ENCODE measurements around the gene NUCKS1.
"Not testable (repeated sequence)": the region's sequence is repeated elsewhere in the genome, so short reads cannot be mapped to it uniquely, and the experiment has no call there.

NUCKS1 gene

DNA sequence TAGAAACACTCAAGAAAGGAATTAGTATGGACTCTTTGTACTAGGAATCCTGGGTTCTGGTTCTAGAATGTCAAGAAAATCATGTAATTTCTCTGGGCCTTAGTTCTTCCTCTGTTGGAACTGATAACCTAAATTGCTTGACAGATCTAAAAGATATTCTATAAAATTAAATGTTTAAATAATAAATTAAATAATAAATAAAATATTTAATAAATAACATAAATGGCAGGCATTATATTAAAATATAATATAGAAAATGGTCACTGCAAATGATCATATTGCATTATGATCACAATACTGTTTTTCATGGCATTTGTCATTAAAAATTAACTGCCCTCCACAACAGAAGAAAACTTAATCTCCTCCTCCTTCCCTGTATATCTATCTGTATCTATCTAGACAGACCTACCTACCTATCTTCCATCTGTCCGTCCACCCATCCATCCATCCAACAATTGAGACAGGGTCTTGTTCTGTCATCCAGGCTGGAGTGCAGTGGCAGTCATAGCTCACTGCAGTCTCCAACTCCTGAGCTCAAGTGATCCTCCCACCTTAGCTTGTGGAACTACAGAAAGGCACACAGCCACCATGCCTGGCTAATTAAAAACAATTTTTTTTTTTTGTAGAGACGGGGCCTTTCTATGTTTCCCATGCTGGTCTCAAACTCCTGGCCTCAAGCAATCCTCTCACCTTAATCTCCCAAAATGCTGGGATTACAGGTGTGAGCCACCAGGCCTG is 16.4 kb downstream of the NUCKS1 start:
- DNase-seq: no peak

- DNase-seq: no peak
These were observed 19.9 kb downstream of the NUCKS1 start for GRCh38 chr1:205729945-205730610.

DNA sequence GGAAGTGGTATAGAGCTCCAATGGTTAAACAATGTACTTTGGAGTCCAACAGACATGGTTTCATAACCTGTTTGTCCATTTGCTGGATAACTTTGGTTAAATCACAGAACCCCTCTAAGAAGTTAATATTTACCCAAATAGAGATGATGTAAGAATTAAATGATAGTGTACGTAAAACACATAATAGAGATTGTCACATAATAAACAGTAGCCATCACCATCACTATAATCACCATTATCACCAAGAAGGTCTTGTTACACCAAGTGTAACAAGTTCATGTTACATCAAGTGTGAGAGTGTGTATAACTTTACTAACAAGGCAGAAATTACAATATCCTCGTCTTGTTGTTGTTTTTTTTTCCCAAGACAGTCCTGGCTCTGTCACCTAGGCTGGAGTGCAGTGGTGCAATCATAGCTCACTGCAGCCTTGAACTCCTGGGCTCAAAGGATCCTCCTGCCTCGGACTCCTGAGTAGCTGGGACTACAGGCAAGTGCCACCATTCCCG is 23.3 kb downstream of the NUCKS1 start:
- no peak for DNase-seq

GRCh38 chr1:205725514-205725913 is 24.5 kb downstream of the NUCKS1 start:
- DNase-seq: no peak

GRCh38 chr1:205720740-205721139 is 29.2 kb downstream of the NUCKS1 start:
- DNase-seq: not testable (repeated sequence)

GRCh38 chr1:205719762-205720161 is 30.2 kb downstream of the NUCKS1 start:
- DNase-seq: no peak

DNA sequence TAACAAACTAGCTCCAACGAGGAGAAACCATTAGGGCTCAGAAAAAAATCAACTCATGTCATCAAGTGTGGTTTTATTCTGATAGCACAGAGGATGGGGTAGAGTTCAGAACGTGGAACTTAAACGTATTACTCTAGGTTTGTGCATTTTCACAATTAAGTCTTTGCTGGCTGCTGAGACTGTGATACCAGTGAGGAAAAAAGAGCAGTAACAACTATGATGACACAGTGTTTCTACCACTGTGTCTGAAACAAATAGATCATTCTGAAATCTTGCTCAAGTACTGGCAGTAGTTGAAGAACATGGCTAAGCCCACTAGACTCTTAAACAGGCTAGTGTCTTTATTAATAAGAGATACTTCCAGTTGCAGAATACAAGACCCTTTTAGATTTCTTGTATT is 31.0 kb downstream of the NUCKS1 start:
- no peak for DNase-seq

DNA sequence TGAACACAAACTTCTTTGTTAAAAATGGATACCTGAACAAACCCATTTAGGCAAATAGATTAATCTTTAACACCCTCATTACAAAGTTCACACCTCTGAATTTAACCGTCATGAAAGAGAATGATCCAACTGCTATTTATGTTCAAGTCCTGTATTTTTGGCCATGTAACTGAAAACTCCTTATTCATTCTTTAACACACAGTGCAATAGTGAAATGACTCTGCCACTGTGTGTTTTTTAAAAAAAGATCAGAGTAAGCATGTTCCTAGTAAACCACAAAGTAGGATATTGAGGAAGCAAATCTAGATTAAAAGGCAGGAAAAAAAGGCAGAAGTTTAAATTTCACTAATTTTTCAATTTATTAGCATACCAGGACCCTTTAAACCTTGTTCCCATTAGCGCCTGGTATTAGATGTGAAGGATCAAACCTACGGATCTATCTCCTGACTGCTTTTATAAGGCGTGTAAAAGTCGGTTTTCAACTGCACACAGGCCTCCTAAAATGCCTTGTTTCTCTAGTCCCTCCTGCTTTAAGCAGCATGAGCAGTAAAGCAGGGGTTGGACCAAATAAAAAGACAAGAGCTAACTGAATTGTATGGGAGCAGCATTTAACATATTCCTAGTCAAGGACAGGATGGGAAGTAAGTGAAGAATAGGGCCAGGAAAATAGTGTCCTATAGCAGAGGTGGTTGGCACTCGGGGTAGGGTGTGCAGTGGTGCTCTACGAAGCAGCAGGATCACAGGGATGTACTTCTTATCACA is 33.4 kb downstream of the NUCKS1 start:
- DNase-seq: no peak

DNA sequence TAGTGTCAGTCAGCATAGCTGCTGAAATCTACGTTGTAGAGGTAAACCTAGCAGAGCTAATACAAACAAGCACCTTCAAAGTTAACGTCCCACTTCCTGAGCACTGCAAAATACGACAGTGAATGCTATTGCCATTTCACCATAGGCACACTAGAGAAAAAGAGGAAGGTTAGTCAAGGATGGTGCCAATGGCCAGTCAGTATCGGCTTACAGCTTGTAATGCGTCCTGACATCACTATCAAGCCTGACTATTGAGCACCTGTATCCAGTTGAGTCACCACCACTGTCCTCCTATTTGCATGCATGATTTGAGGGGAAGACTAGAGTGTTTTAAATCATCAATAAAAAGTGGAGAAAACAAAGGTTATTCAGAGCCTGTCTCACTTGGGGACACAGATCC is 34.4 kb downstream of the NUCKS1 start:
- DNase-seq: no peak

GRCh38 chr1:205714906-205715246 is 35.1 kb downstream of the NUCKS1 start:
- no peak for DNase-seq

DNA sequence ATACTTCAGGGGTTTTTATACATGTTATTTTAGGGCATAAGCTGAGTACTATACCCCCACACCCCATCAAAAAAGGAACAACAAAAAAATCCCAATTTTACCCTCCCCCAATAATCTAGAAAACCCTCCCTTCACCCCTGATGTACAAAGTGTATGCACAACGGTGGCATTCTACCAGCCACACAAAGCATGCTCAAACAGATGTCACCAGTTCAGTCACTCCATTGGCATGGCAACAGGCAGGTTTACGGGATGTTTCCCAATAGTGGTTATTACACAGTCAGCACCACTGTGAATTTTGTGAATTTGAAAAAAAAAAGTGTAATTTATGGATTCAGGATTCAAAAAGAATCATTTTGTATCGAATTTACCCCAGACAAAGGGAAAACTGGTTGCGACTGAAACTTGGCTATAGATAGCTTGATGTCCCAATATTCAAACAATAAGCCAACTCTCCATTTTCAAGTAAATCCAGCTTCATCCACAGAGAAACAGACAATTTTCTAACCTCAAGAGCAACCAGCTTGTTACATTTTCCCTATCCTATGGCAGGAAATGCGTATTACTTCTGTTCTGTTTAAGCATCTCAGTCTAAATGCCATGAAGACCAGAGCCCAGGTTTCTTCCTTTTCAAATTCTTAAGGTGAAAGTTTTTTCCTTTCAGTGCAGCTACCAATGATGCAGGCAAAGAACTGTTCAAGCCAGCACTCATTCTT is 35.6 kb downstream of the NUCKS1 start:
- peak in 19 of 56 donors; percentile 2 to 32 (median 17) for DNase-seq

DNA sequence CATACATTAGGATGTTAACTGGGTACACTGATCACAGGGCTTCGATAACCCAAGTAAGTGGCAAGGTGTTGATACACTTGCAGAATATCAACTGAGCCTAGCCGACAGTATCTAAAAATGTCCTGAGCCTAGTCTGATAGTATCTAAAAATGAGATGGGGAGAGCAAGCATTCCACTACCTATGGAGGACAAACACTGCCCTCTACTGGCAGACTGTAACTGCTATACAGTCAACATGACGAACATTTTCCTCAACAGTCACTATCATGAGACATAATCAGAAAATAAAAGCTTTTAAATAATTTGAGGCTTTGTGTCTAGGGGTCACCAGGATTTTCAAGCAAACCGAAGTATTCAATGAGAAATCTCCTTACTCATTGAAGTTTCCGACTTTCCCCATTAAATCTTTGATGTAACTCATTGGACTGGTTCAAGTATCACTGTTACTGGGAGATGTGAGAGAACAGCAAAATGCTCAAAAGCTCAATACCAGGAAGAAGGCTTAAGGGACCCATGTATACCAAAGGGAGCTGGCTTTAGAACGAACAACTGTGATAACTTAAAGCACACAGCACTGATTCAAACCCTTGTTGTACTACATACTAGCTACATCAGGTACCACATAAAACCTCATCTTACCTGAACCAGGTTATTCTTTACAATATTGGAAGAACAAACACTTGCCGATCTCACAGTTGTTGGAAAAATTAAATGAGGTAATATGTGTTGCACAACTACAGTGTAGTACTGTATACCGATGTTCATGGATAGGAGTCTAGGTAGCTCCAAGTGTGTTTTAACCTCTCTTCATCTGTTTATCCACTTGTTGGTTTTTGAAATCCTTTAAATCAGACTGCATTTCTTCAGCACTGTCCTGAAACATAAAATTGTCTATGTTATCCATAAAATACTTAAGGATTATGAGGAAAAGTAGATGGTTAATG is 38.6 kb downstream of the NUCKS1 start:
- DNase-seq: peak in 39 of 56 donors; percentile 4 to 86 (median 40)

DNA sequence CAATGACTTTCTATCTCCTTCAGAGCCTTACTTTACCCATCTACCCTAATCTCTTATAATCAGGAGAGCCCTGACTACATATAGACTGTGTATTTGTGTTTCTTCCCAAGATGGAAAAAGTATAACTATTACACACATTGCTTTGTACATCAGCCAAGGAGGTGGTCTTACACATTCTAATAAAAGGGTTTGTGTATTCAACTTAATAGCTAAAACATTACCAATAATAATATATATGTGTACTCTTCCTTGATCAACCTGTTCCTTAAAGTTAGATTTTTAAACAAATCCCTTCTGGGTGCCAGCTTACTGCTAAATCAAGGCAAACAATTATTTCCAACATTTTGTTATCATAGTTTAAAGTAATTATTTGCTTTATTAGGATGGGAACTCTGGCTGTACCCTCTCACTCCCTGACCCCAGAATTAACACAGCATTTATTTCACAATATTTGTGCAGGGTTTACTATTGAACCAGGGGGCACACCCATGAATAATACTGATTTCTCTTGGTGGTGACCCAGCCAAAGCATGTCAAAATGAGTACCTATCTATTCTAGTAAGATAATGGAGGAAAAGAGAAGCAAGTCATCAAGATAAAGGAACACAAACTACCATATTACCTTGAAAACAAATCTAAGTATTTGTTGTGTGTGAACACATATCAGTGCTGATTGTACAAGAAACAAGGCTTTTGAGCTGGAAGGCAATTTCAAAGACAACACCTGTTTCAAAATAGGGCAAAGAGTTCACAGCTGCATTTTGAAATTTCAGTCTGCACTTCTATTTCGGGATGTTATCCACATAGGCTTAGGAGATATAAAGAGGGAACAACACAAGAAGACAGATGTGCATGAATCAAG is 39.5 kb downstream of the NUCKS1 start:
- no peak for DNase-seq

- no peak for DNase-seq
These were observed 40.3 kb downstream of the NUCKS1 start for GRCh38 chr1:205709640-205710039.

DNA sequence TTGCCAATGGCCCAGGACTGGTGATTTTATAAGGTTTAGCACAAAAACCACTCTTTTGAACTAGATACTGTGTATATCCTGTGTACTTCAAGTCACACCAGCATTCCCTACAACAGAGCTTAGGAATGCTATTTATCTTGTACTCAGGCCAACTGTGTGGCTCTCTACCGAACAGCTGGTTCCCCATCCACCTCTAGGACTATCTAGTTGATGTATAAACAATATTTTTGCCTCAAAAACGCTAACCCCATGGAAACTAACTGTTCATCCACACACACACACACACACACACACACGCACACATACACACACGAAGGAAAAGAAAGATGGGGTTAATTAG is 41.0 kb downstream of the NUCKS1 start:
- DNase-seq: no peak

GRCh38 chr1:205706601-205707502 is 43.1 kb downstream of the NUCKS1 start:
- no peak for DNase-seq

- DNase-seq: no peak
These were observed 45.1 kb downstream of the NUCKS1 start for GRCh38 chr1:205704903-205705302.

- no peak for DNase-seq
These were observed 46.9 kb downstream of the NUCKS1 start for GRCh38 chr1:205703072-205703471.

Measured in nucleus accumbens (tissue), 56 donors.